Fibroblast of lung (primary cell): ENCODE data around the gene GMEB1.

ENCODE experiments used
- CTCF ChIP-seq, 2 donors: IDR thresholded peaks in 1 of 2; conservative IDR thresholded peaks in 1 of 2; 1 replicate in 1 of 2; 2 replicates in 1 of 2; pipeline ENCODE4 v1.5.1; 2011 to 2012; ENCODE audit warnings: low read length in 2 of 2, control low read depth in 1 of 2, inconsistent platforms in 1 of 2, low read depth in 1 of 2, mild to moderate bottlenecking in 1 of 2
- EZH2 ChIP-seq: IDR thresholded peaks from 2 replicates; pipeline ENCODE4 v1.5.1; 2012; ENCODE audit warnings: low read length, control low read depth, mild to moderate bottlenecking; ENCODE audit errors: missing control alignments

GRCh38 chr1:28744184-28744583 lies 75.6 kb downstream of the GMEB1 start:
- TF ChIP-seq CTCF (conservative IDR thresholded peaks at IDR 0.05 in 1 of 2, IDR thresholded peaks at IDR 0.05 in 1 of 2; ENCODE audit: low read depth in 1 of 2, low read length in 2 of 2) = no peak
- no peak for TF ChIP-seq EZH2
